ENCODE measurements around the gene EHD4. TPM values are rescaled to one million over a fixed set of nuclear protein-coding genes. Genes with fewer than 3 reads are reported as not detected.

Gene EHD4
- total RNA-seq, 1 donor from 2014 or later = 32.0 TPM

DNA sequence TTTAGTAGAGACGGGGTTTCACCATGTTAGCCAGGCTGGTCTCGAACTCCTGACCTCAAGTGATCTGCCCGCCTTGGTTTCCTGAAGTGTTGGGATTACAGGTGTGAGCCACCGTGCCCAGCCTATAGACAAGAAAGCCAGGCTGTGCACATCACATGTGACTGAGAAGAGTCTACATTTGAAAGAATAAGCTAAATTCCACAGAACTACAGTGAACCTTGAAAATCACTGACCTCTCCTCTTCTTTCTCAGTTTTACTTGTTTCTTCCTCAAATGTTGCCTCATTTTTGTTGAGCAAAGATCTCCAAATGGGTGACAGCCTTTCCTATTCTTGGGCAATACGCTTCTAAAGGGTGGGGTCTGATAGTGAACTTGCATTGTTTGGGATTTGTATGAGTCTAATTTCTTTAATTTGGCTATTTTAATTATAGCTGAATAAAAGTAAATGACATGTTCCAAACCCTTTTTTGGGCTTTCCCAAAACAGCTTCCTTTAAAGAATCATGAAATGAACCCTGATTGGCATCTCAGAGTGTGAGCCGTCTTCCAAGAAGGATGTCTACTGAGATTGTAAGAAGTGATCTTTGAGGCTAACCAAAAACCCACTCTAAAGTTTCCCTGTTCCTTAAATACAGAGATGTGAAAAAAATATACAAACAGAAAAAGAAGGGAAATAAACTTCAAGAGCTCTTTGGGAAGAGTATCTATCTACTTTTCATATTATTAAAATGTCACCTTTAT lies 56.9 kb downstream of the EHD4 start:
- no peak for ATAC-seq

- no peak for ATAC-seq
These were observed 57.9 kb downstream of the EHD4 start for GRCh38 chr15:41914411-41914810.

- no peak for ATAC-seq
These were observed 59.1 kb downstream of the EHD4 start for GRCh38 chr15:41913256-41913655.

DNA sequence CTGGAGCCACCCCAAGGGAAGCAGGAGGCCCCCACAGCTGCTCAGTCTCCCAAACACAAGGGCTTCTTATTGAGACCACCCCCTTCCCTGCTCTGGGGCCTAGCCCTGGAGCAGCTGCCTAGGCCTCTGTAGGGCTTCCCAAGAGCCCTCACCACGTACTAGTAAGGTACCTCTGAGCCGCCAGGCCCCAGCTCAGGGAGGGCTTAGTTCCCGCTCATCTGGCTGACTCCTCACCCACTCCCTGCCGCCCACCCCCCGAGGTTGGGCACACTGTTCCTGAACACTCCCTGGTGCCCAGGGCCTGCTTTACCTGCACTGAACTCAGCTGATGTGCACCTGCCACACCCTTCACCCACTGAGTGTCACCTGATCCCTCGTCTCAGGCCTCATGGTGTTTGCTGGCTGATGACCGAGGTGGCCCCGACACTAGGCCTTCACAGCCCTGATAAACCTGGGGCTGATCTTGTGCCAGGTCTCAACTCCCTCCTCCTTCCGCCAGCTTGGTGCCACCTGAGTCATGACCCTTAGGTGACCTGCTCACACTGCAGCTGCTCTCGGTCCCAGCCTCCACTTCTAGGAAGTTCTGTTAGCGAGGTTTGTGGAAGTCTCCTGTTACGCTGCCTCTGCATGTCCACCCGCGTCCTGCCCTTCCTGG lies 60.5 kb downstream of the EHD4 start:
- peak; percentile 87 for ATAC-seq

DNA sequence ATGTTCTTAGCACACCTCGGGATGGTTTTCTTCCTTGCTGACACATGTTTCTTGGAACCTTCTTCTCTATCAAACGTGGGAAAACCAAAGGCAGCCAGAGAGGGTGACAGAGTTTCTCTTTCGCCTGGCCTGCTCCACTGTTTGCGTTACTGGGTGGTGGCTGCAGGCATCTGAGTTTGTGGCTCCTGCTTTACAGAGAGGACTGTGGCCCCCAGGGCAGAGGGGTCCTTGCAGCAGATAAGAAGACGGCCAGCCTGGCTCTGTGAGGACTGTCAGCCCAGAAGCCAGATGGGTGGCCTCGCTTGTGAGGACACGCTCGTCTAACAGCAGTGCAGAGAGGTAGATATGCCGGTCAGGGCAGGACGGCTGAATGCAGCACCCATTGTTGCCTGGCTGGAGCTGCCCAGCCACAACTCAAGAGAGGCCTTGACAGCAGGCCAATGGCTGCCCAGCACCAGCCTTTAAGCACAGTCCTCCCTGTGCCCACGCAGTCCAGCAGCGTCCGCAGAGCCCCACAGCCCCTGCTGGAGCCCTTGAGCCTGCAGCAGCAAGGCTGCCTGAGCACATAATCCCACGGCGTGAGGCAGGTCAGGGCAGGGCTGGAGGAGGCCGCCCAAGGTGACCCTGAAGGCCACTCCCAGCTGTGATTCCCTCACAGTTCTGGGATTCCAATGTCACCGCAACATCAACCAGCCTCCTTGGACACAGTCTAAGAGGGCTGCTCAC lies 63.5 kb downstream of the EHD4 start:
- ATAC-seq = no peak

DNA sequence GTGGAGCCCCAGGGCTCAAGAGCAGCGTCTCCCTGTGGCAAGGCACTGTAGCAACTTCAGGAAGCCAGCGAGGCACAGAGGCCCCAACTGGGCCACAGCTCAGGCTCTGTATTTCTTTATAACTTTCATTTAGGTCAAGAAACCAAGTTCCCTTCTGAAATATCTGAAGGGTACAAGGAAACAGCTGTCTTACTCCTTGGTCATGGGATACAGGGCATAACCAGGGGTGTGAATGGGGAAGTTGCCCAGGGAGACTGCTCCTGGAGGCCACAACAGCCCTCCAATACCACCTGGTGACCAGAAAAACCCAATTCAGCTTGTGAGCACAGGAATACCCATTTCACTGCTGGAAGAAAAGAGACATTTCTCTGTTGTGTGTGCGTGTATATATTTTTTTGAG lies 65.2 kb downstream of the EHD4 start:
- no peak for ATAC-seq

DNA sequence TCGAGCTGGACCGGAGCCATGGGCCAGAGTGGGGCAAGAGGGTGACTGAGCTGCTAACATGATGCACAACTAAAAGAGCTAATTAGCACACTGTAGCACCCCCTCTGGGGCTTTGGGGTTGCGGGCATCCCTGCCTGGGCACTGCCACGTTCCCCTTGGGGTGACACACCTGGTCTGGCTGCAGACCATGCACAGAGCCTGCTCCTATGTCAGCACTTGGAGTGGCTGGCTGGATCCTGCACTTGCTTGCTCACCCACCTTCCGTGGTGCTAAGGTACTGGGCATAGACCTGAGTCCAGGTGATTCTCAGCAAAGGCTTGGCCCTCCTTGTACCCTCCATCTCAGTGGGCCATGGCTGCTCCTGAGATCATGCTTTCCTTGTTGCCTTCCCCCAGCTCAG lies 65.7 kb downstream of the EHD4 start:
- ATAC-seq = no peak

DNA sequence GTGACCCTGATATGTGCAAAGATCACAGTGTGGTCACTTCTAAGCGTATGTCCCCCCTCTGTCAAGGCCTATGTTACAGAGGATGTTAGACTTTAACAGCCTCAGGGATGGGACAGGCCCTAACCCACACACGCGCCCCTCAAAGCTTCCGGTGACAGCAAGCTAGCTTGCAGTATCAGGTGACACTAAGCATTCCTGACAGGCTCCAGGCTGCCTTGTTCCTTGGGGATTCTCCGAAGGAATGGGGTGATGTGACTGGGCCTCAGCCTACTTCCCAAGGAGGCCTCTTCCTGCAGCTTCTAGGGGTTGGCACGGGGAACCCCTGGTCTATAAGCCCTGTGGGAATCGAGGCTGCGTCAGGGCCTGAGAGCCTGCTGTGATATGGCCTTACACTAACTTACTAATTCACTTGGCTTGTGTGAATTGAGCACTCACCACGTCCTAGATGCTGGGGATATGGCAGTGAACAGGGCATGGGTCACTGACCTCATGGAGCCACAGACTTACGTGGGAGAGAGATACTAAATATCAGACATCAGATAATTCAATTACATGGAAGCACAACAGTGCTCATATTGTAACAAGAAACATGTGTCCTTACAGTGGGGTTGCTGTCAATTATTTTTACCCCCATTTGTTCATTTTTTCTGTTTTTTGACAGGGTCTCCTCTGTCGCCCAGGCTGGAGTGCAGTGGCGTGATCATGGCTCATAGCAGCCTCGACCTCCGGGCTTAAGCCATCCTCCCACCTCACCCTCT lies 67.1 kb downstream of the EHD4 start:
- ATAC-seq = no peak

- peak; percentile 53 for ATAC-seq
These were observed 67.8 kb downstream of the EHD4 start for GRCh38 chr15:41904541-41905005.

DNA sequence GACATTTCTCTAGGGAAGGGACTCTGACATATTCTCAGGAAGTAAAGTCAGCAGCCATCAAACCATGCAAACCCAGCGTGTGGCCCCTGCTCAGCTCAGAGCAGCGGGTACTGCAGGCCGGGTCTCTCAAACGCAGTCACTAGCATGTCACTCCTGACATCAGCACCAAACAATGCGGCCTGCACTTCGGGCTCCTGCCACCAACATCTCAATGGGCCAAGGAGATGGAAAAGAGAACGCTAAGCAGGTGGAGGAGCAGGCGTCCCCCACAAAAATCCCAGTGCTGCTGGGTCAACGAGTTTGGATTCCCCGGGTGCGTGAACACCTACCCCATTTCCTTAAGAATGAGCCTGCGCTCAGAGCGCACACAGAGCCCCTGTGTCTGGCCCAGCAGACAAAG lies 68.6 kb downstream of the EHD4 start:
- no peak for ATAC-seq

- ATAC-seq = no peak
These were observed 70.9 kb downstream of the EHD4 start for GRCh38 chr15:41901431-41901830.

- ATAC-seq = no peak
These were observed 71.6 kb downstream of the EHD4 start for GRCh38 chr15:41900526-41901380.

- ATAC-seq = no peak
These were observed 72.4 kb downstream of the EHD4 start for GRCh38 chr15:41899854-41900442.

GRCh38 chr15:41897363-41897799 lies 75.0 kb downstream of the EHD4 start:
- ATAC-seq = no peak

- ATAC-seq = no peak
These were observed 75.8 kb downstream of the EHD4 start for GRCh38 chr15:41896566-41896965.

GRCh38 chr15:41895957-41896356 lies 76.4 kb downstream of the EHD4 start:
- ATAC-seq = no peak

DNA sequence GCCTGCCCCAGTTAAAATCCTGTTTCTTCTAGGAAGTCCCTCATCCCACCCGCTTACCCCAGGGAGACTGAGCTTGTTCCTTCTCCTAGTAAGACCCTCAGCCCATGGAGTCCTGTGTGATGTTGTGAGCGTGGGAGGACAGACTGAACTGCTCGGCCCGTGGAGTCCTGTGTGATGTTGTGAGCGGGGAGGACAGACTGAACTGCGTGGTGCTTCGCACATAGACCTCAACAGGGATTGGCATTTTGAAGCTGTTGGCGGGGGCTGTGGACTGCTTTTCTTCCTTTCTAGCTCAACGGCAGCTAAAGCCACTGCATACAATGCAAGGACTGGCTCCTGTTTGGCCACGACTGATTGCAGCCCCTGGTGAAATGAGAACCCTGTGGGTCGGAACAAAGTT lies 76.9 kb downstream of the EHD4 start:
- ATAC-seq = peak; percentile 1

GRCh38 chr15:41894791-41895463 lies 77.4 kb downstream of the EHD4 start:
- ATAC-seq = peak; percentile 89

DNA sequence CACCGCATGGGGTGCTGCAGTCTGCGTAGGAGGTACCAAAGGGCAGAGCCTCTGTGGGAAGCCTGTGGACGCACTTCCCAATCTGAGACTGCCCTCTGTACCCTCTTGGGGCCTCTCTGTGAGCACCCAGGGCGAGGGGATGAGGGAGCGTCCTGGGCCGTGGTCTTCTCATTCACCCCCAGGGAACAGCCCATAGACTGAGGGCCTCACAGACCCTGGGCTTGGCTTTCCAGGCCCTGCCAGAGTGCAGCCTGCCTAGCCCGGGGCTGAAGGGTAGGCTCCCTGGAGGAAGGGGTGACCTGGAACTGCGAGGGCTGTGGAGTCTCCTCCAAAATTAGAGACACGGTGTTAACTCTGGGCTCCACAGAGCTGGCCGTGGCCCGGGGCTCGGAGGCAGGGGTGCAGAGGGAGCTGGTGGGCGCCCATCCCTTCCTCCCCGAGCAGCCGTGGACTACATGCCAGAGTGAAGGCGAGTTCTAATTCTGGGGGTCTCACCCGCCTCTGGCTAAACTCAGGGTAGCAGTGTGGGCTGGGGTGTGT lies 78.0 kb downstream of the EHD4 start:
- ATAC-seq = peak; percentile 11

Data from esophagus mucosa (tissue), 1 donor.